ENCODE results near the gene PARP16.

Gene PARP16

DNA sequence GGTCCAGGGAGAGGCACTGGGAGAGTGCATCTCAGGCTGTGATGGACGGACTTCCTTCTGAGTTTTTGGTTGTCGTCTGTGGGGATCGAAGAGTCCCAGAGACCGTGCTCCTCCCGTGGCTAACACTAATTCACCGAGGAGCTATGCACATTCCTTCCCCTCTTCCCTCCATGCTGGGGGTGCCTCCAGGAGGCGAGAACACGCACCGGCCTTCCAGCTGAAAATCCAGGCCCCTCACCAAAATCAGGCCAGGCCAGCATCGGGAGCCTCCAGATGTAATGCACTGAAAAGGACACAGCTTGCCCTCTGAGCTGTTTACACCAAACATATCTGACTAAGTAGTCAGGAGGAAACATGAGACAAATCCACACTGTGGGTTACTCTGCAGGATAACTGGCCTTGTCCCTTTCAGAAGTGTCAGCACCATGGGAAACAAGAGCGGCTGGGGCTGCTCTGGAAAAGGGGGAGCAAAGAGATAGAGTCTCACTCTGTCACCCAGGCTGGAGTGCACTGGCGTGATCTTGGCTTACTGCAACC is 23.3 kb upstream of the PARP16 start:
- H3K4me1 ChIP-seq (ENCODE audit: control insufficient read depth, insufficient read depth, low read length), result peaks cover 5% of the 10 kb centered on the region; the same call in 1 of the 2 replicates
- TF ChIP-seq ZIC2 (tag by site-specific recombination; IDR thresholded peaks at IDR 0.05) (peak; percentile 90), ZNF596 (tag by site-specific recombination; IDR thresholded peaks at IDR 0.05) (no peak)
- no peaks in the 10 kb centered on the region for H3K36me3 ChIP-seq (ENCODE audit: control insufficient read depth in 2 of 2, insufficient read depth in 1 of 2, low read length in 2 of 2)
- no peak overlapping the region for H3K4me3 ChIP-seq (ENCODE audit: low read depth, low read length)
- ChIA-PET CTCF (interaction anchor here (0.6 to 3.9 kb wide), 6 partner anchors 9 to 298 kb away, joined by 3 to 21 read pairs (median 10); no protein-coding TSS in a partner anchor), POLR2A (interaction anchor here (1.1 kb wide), 1 partner anchor 11 kb away, joined by 7 read pairs; no protein-coding TSS in a partner anchor)
- H3K27ac ChIP-seq (ENCODE audit: extremely low read depth, low read depth, low read length), result no peak overlapping the region; the same call in 1 of the 2 replicates
- H3K9me3 ChIP-seq (ENCODE audit: control insufficient read depth, insufficient read depth, low read depth, low read length), result no peaks in the 10 kb centered on the region

DNA sequence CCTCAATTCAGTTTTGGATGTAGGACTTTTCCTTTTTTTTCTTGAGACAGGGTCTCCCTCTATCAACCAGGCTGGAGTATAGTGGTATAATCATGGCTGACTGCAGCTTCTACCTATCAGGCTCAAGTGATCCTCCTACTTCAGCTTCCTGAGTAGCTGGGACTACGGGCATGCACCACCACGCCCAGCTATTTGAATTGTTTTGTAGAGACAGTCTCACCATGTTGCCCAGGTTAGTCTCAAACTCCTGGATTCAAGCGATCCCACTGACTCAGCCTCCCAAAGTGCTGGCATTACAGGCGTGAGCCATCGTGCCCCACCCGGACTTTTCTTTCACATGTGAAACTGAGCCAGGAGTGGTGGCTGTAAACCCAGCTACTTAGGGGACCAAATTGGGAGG is 21.3 kb upstream of the PARP16 start:
- TF ChIP-seq ZNF610 (tag by site-specific recombination; IDR thresholded peaks at IDR 0.05; ENCODE audit: borderline replicate concordance) (no peak), OSR2 (tag by site-specific recombination; IDR thresholded peaks at IDR 0.05) (peak; percentile 53; the same call in 1 of the 2 replicates), KLF1 (tag by site-specific recombination; IDR thresholded peaks at IDR 0.05) (0 out of 2 replicates have a peak, but pooled peaks have one; percentile 16)
- TF ChIP-seq, protein P1, sequence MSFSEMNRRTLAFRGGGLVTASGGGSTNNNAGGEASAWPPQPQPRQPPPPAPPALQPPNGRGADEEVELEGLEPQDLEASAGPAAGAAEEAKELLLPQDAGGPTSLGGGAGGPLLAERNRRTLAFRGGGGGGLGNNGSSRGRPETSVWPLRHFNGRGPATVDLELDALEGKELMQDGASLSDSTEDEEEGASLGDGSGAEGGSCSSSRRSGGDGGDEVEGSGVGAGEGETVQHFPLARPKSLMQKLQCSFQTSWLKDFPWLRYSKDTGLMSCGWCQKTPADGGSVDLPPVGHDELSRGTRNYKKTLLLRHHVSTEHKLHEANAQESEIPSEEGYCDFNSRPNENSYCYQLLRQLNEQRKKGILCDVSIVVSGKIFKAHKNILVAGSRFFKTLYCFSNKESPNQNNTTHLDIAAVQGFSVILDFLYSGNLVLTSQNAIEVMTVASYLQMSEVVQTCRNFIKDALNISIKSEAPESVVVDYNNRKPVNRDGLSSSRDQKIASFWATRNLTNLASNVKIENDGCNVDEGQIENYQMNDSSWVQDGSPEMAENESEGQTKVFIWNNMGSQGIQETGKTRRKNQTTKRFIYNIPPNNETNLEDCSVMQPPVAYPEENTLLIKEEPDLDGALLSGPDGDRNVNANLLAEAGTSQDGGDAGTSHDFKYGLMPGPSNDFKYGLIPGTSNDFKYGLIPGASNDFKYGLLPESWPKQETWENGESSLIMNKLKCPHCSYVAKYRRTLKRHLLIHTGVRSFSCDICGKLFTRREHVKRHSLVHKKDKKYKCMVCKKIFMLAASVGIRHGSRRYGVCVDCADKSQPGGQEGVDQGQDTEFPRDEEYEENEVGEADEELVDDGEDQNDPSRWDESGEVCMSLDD (tag by site-specific recombination; IDR thresholded peaks at IDR 0.05), result no peak
- TF ChIP-seq, protein P2, sequence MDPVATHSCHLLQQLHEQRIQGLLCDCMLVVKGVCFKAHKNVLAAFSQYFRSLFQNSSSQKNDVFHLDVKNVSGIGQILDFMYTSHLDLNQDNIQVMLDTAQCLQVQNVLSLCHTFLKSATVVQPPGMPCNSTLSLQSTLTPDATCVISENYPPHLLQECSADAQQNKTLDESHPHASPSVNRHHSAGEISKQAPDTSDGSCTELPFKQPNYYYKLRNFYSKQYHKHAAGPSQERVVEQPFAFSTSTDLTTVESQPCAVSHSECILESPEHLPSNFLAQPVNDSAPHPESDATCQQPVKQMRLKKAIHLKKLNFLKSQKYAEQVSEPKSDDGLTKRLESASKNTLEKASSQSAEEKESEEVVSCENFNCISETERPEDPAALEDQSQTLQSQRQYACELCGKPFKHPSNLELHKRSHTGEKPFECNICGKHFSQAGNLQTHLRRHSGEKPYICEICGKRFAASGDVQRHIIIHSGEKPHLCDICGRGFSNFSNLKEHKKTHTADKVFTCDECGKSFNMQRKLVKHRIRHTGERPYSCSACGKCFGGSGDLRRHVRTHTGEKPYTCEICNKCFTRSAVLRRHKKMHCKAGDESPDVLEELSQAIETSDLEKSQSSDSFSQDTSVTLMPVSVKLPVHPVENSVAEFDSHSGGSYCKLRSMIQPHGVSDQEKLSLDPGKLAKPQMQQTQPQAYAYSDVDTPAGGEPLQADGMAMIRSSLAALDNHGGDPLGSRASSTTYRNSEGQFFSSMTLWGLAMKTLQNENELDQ (tag by site-specific recombination; IDR thresholded peaks at IDR 0.05; ENCODE audit: low read depth), result no peak
- ChIA-PET POLR2A (no interaction called here), CTCF (interaction anchor here (0.7 to 3.9 kb wide), 5 partner anchors 11 to 562 kb away, joined by 3 to 21 read pairs (median 4); no protein-coding TSS in a partner anchor)
- no peaks in the 10 kb centered on the region for H3K9me3 ChIP-seq (ENCODE audit: control insufficient read depth, insufficient read depth, low read depth, low read length)
- H3K4me1 ChIP-seq (ENCODE audit: control insufficient read depth, insufficient read depth, low read length), result peaks cover 8% of the 10 kb centered on the region; the same call in 1 of the 2 replicates
- H3K27ac ChIP-seq (ENCODE audit: extremely low read depth, low read depth, low read length), result no peak overlapping the region
- H3K4me3 ChIP-seq (ENCODE audit: low read depth, low read length), result no peak overlapping the region
- H3K36me3 ChIP-seq (ENCODE audit: control insufficient read depth in 2 of 2, insufficient read depth in 1 of 2, low read length in 2 of 2), result no peaks in the 10 kb centered on the region

DNA sequence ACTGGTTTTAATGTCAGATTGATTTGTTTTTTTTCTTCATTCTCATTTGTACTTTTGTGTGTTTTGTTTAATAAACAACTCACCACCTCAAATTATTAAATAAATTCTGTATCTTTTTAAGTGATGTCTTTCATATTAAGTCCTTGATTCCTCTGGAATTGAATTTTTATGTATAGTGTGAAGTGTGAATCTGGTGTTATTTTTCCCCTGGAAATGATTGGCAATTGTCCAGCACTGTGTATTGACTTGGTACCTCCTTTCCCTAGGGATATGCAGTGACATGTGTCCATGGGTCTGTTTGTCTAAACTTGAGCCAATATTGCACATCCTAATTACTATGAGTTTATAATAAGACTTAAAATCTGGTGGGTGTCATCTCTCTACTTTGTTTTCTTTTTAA is 19.9 kb upstream of the PARP16 start:
- Histone ChIP-seq H3K9me3 (ENCODE audit: control insufficient read depth, insufficient read depth, low read depth, low read length) (no peaks in the 10 kb centered on the region), H3K4me3 (ENCODE audit: low read depth, low read length) (no peak overlapping the region), H3K27ac (ENCODE audit: extremely low read depth, low read depth, low read length) (no peak overlapping the region), H3K36me3 (ENCODE audit: control insufficient read depth in 2 of 2, insufficient read depth in 1 of 2, low read length in 2 of 2) (no peaks in the 10 kb centered on the region), H3K4me1 (ENCODE audit: control insufficient read depth, insufficient read depth, low read length) (peaks cover 8% of the 10 kb centered on the region; the same call in 1 of the 2 replicates)
- CTCF ChIA-PET, result interaction anchor here (0.9 to 1.7 kb wide), 3 partner anchors 9 to 14 kb away, joined by 6 to 8 read pairs (median 7); no protein-coding TSS in a partner anchor
- POLR2A ChIA-PET, result interaction anchor here (0.8 kb wide), 1 partner anchor 9 kb away, joined by 5 read pairs; no protein-coding TSS in a partner anchor
- TF ChIP-seq ZNF366 (tag by site-specific recombination; conservative IDR thresholded peaks at IDR 0.05) (no peak), ZNF423 (tag by site-specific recombination; IDR thresholded peaks at IDR 0.05) (no peak), ZNF248 (tag by site-specific recombination; IDR thresholded peaks at IDR 0.05) (no peak), ZNF600 (tag by site-specific recombination; IDR thresholded peaks at IDR 0.05) (no peak), SP7 (tag by site-specific recombination; IDR thresholded peaks at IDR 0.05) (no peak), RBAK (tag by site-specific recombination; IDR thresholded peaks at IDR 0.05) (no peak)
- TF ChIP-seq, protein P3, sequence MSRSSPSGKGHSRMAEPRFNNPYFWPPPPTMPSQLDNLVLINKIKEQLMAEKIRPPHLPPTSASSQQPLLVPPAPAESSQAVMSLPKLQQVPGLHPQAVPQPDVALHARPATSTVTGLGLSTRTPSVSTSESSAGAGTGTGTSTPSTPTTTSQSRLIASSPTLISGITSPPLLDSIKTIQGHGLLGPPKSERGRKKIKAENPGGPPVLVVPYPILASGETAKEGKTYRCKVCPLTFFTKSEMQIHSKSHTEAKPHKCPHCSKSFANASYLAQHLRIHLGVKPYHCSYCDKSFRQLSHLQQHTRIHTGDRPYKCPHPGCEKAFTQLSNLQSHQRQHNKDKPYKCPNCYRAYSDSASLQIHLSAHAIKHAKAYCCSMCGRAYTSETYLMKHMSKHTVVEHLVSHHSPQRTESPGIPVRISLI (tag by site-specific recombination; IDR thresholded peaks at IDR 0.05), result no peak
- TF ChIP-seq, protein P4, sequence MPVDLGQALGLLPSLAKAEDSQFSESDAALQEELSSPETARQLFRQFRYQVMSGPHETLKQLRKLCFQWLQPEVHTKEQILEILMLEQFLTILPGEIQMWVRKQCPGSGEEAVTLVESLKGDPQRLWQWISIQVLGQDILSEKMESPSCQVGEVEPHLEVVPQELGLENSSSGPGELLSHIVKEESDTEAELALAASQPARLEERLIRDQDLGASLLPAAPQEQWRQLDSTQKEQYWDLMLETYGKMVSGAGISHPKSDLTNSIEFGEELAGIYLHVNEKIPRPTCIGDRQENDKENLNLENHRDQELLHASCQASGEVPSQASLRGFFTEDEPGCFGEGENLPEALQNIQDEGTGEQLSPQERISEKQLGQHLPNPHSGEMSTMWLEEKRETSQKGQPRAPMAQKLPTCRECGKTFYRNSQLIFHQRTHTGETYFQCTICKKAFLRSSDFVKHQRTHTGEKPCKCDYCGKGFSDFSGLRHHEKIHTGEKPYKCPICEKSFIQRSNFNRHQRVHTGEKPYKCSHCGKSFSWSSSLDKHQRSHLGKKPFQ (tag by site-specific recombination; IDR thresholded peaks at IDR 0.05), result peak; percentile 90
